K562 (cell line): ENCODE measurements around the gene CTIF. TPM values are rescaled to one million over a fixed set of nuclear protein-coding genes. Genes with fewer than 3 reads are reported as not detected.
A peak's percentile ranks its signal among the peaks of the same experiment; 100 is the strongest.

ENCODE experiments used
- CHAMP1 ChIP-seq: fragments of 450-650 bp; IDR thresholded peaks from 2 replicates; pipeline ENCODE4 v1.6.1; 2016; ENCODE audit warnings: mild to moderate bottlenecking
- E2F8 ChIP-seq: fragments of 450-650 bp; IDR thresholded peaks from 2 replicates; pipeline ENCODE4 v1.7.1; 2018; ENCODE audit warnings: mild to moderate bottlenecking, low read depth; ENCODE audit not compliant: partially characterized antibody
- HNRNPL ChIP-seq: fragments of 200-400 bp; formaldehyde crosslinking; IDR thresholded peaks from 2 replicates; pipeline ENCODE4 v1.6.1; 2017; ENCODE audit warnings: low read depth, mild to moderate bottlenecking, low read length
- HOMEZ ChIP-seq: fragments of 250-450 bp; sonication (Bioruptor Pico); IDR thresholded peaks from 2 replicates; pipeline ENCODE4 v1.4.0; 2020; ENCODE audit warnings: mild to moderate bottlenecking, moderate library complexity
- MCM2 ChIP-seq: fragments of 450-650 bp; IDR thresholded peaks from 2 replicates; pipeline ENCODE4 v1.6.1; 2017; ENCODE audit warnings: low read depth, mild to moderate bottlenecking
- MYBL2 ChIP-seq, 2 experiments: fragments of 450-650 bp in 1 of 2; sonication (generic) in 1 of 2; formaldehyde crosslinking in 1 of 2; IDR thresholded peaks; 2 replicates each; pipeline versions ENCODE4 v1.6.1 to v1.8.1; 2017 to 2022; ENCODE audit warnings: borderline replicate concordance in 1 of 2, inconsistent platforms in 1 of 2, low read depth in 1 of 2, mild to moderate bottlenecking in 1 of 2, missing genetic modification reagents in 1 of 2, moderate library complexity in 1 of 2
- NEUROD1 ChIP-seq: fragments of 150-350 bp; IDR thresholded peaks from 2 replicates; pipeline ENCODE4 v1.6.1; 2014; ENCODE audit warnings: borderline replicate concordance, low read length, low read depth; ENCODE audit not compliant: partially characterized antibody
- SMAD3 ChIP-seq: fragments of 450-650 bp; formaldehyde crosslinking; conservative IDR thresholded peaks from 2 replicates; pipeline ENCODE4 v1.4.0; 2020; ENCODE audit warnings: mild to moderate bottlenecking
- SRSF3 ChIP-seq: fragments of 200-400 bp; formaldehyde crosslinking; IDR thresholded peaks from 2 replicates; pipeline ENCODE4 v1.6.1; 2016; ENCODE audit warnings: mild to moderate bottlenecking, low read length, moderate library complexity; ENCODE audit not compliant: insufficient read depth
- TAF15 ChIP-seq: fragments of 200-400 bp; formaldehyde crosslinking; IDR thresholded peaks from 2 replicates; pipeline ENCODE4 v1.6.1; 2017; ENCODE audit warnings: mild to moderate bottlenecking, low read depth, low read length, moderate library complexity
- TEAD4 ChIP-seq, 2 experiments: sonication (generic) in 1 of 2; formaldehyde crosslinking in 1 of 2; IDR thresholded peaks; 2 replicates each; pipeline versions ENCODE4 v1.6.1 to v1.8.0; 2012 to 2022; ENCODE audit warnings: borderline replicate concordance in 1 of 2, inconsistent platforms in 1 of 2, low read length in 1 of 2, mild to moderate bottlenecking in 1 of 2, missing genetic modification reagents in 1 of 2
- TFE3 ChIP-seq: fragments of 450-650 bp; formaldehyde crosslinking; IDR thresholded peaks from 2 replicates; pipeline ENCODE4 v1.4.0; 2020; ENCODE audit warnings: mild to moderate bottlenecking, mixed read lengths
- ZBTB7A ChIP-seq: IDR thresholded peaks from 2 replicates; pipeline ENCODE4 v1.6.1; 2011; ENCODE audit warnings: low read depth, mild to moderate bottlenecking, low read length, moderate library complexity, borderline replicate concordance; ENCODE audit not compliant: control insufficient read depth
- ZNF165 ChIP-seq: fragments of 250-450 bp; sonication (Bioruptor Pico); IDR thresholded peaks from 2 replicates; pipeline ENCODE4 v1.4.0; 2020; ENCODE audit warnings: borderline replicate concordance
- ZNF311 ChIP-seq: fragments of 250-450 bp; sonication (Bioruptor Pico); IDR thresholded peaks from 2 replicates; pipeline ENCODE4 v1.4.0; 2020; ENCODE audit warnings: mild to moderate bottlenecking, moderate library complexity
- ZNF431 ChIP-seq: sonication (generic); formaldehyde crosslinking; IDR thresholded peaks from 2 replicates; pipeline ENCODE4 v1.8.0; 2022; ENCODE audit warnings: mild to moderate bottlenecking, missing genetic modification reagents
- ZNF436 ChIP-seq: fragments of 250-450, 450-650 bp; sonication (Bioruptor Pico); formaldehyde crosslinking; IDR thresholded peaks from 2 replicates; pipeline ENCODE4 v1.7.0; 2020; ENCODE audit warnings: mild to moderate bottlenecking
- ZNF717 ChIP-seq: fragments of 250-450 bp; sonication (Bioruptor Pico); IDR thresholded peaks from 2 replicates; pipeline ENCODE4 v1.5.0; 2021
- polyA plus RNA-seq, 8 experiments: library from polyadenylated mRNA; depleted of rRNA in 4 of 8; stranded (reverse) in 5 of 8; unstranded in 3 of 8; fragments of >200 nt; fragmentation: Nextera tagmentation in 2 of 8; fragmentation: Illumina TruSeq in 1 of 8; extraction: Ambion mirVana in 2 of 8; extraction: Trizol in 1 of 8; gene quantifications; 2 replicates each; pipeline versions ENCODE4 v1.2.1 to v1.2.3, GENCODE V29; 2011 to 2014; ENCODE audit warnings: inconsistent platforms in 1 of 8, missing spikeins in 1 of 8
- total RNA-seq, 7 experiments: library from RNA; depleted of rRNA in 6 of 7; stranded (reverse); fragments of >200 nt in 6 of 7; fragmentation: Illumina TruSeq in 2 of 7; extraction: Trizol in 2 of 7; gene quantifications; 2 replicates each; pipeline versions ENCODE4 v1.2.1 to v1.2.3, GENCODE V29; 2011 to 2021; ENCODE audit warnings: low replicate concordance in 1 of 7

Gene CTIF
- total and polyA plus RNA-seq, 9 of the 15 experiments (the other 6 are each of a cell fraction or from before 2014, with no cell fraction given) = 0.17 to 11.5 (median 2.2) TPM

GRCh38 chr18:48896875-48897511, 358.2 kb downstream of the CTIF start (continued):
- peak; percentile 27 for TF ChIP-seq NEUROD1
- TF ChIP-seq TAF15 = no peak
- no peak for TF ChIP-seq SMAD3 (CRISPR knock-in tag)
- TF ChIP-seq ZNF431 (CRISPR knock-in tag) = no peak
- no peak for TF ChIP-seq E2F8
- TF ChIP-seq ZNF717 (CRISPR knock-in tag) = no peak
- TF ChIP-seq ZNF436 = no peak
- TF ChIP-seq MCM2 = no peak
- no peak for TF ChIP-seq SRSF3
- peak; percentile 59; the same call in 1 of the 2 replicates for TF ChIP-seq ZBTB7A
- TF ChIP-seq MYBL2 (IDR thresholded peaks at IDR 0.05; ENCODE audit: low read depth) = no peak
- TF ChIP-seq MYBL2 (CRISPR knock-in tag; IDR thresholded peaks at IDR 0.05; ENCODE audit: borderline replicate concordance) = no peak
- TF ChIP-seq TFE3 (CRISPR knock-in tag) = no peak
- TF ChIP-seq CHAMP1 = no peak
- TF ChIP-seq ZNF165 = no peak
- no peak for TF ChIP-seq HOMEZ
- TF ChIP-seq ZNF311 (CRISPR knock-in tag) = no peak
- peak; percentile 59; the same call in 1 of the 2 replicates for TF ChIP-seq TEAD4 (IDR thresholded peaks at IDR 0.05; ENCODE audit: low read length)
- TF ChIP-seq TEAD4 (CRISPR knock-in tag; IDR thresholded peaks at IDR 0.05; ENCODE audit: borderline replicate concordance) = no peak
- TF ChIP-seq HNRNPL = no peak
